RWPE2 (cell line): Measurements from ENCODE around the gene LRRIQ3.
A peak's percentile ranks its signal among the peaks of the same experiment; 100 is the strongest.

Source experiments
- ATAC-seq: fragments of 200-7000 bp; cut with Tn5 transposase; 3 replicates; pipeline ENCODE4 v1.9.1; 2021; ENCODE audit warnings: low read depth
- DNase-seq: peaks from one replicate; pipeline ENCODE4 v3.0.0-alpha.2; 2020; ENCODE audit warnings: low spot score
- H3K27ac ChIP-seq: fragments of 450-650 bp; 2 replicates; pipeline ENCODE4 v1.5.1; 2017; ENCODE audit warnings: mild to moderate bottlenecking; ENCODE audit not compliant: poor library complexity, severe bottlenecking
- H3K27me3 ChIP-seq: fragments of 250-450 bp; sonication (Bioruptor Pico); 2 replicates; pipeline ENCODE4 v1.5.1; 2021; ENCODE audit warnings: mild to moderate bottlenecking, moderate library complexity; ENCODE audit not compliant: insufficient read depth, poor library complexity, severe bottlenecking
- H3K36me3 ChIP-seq: fragments of 250-450 bp; sonication (Bioruptor Pico); 2 replicates; pipeline ENCODE4 v1.5.1; 2020; ENCODE audit warnings: low read depth, mild to moderate bottlenecking, moderate library complexity
- H3K4me1 ChIP-seq: fragments of 250-450 bp; sonication (Bioruptor Pico); 2 replicates; pipeline ENCODE4 v1.5.1; 2021; ENCODE audit warnings: mild to moderate bottlenecking, moderate library complexity; ENCODE audit not compliant: insufficient read depth, poor library complexity, severe bottlenecking
- H3K4me3 ChIP-seq: fragments of 250-450 bp; sonication (Bioruptor Pico); 2 replicates; pipeline ENCODE4 v1.5.1; 2021; ENCODE audit warnings: mild to moderate bottlenecking, moderate library complexity; ENCODE audit not compliant: severe bottlenecking
- H3K9me3 ChIP-seq: fragments of 250-450 bp; sonication (Bioruptor Pico); 2 replicates; pipeline ENCODE4 v1.5.1; 2021; ENCODE audit warnings: mild to moderate bottlenecking, moderate library complexity; ENCODE audit not compliant: severe bottlenecking
- CTCF ChIP-seq: fragments of 450-650 bp; IDR thresholded peaks from one replicate; pipeline ENCODE4 v1.5.1; 2017; ENCODE audit warnings: mild to moderate bottlenecking, moderate library complexity; ENCODE audit not compliant: poor library complexity, severe bottlenecking

The LRRIQ3 gene

GRCh38 chr1:74197657-74198552, at the start of gene LRRIQ3, which contains the start of gene FPGT:
TSS of gene LRRIQ3 (minus strand) at chr1:74198176. CDS start at chr1:74183684, 14,492 bp downstream.
TSS of gene FPGT (plus strand) at chr1:74198242. CDS start at chr1:74198279, 37 bp downstream.
- Histone ChIP-seq H3K36me3 (peaks cover 25% of the 10 kb centered on the region), H3K27ac (peak within 1 kb of the TSS; percentile 32), H3K9me3 (no peaks in the 10 kb centered on the region), H3K4me3 (peak within 1 kb of the TSS; percentile 46), H3K4me1 (no peaks in the 10 kb centered on the region), H3K27me3 (no peaks in the 10 kb centered on the region)
- ATAC-seq (peak; percentile 95), DNase-seq (peak; percentile 82)
- TF ChIP-seq CTCF, result no peak

- Histone ChIP-seq H3K27me3 (no peaks in the 10 kb centered on the region), H3K4me1 (no peaks in the 10 kb centered on the region), H3K27ac (no peak overlapping the region), H3K36me3 (no peaks in the 10 kb centered on the region), H3K4me3 (no peak overlapping the region), H3K9me3 (no peaks in the 10 kb centered on the region)
- no peak for TF ChIP-seq CTCF
- ATAC-seq (no peak), DNase-seq (no peak)
Observed at GRCh38 chr1:74246315-74246714, 48.3 kb upstream of the LRRIQ3 start.

- no peak for DNase-seq
- H3K4me1 ChIP-seq, result no peaks in the 10 kb centered on the region
- no peaks in the 10 kb centered on the region for H3K36me3 ChIP-seq
- TF ChIP-seq CTCF, result no peak
- no peak overlapping the region for H3K4me3 ChIP-seq
- ATAC-seq, result no peak
- no peaks in the 10 kb centered on the region for H3K27me3 ChIP-seq
- H3K9me3 ChIP-seq, result no peaks in the 10 kb centered on the region
- H3K27ac ChIP-seq, result no peak overlapping the region
Observed at GRCh38 chr1:74245168-74245772, 47.3 kb upstream of the LRRIQ3 start.

GRCh38 chr1:74237787-74238186, 39.8 kb upstream of the LRRIQ3 start:
- H3K4me1 ChIP-seq, result no peaks in the 10 kb centered on the region
- TF ChIP-seq CTCF, result no peak
- no peak overlapping the region for H3K4me3 ChIP-seq
- ATAC-seq (no peak), DNase-seq (no peak)
- no peaks in the 10 kb centered on the region for H3K36me3 ChIP-seq
- H3K27me3 ChIP-seq, result no peaks in the 10 kb centered on the region
- H3K27ac ChIP-seq, result no peak overlapping the region
- no peaks in the 10 kb centered on the region for H3K9me3 ChIP-seq

- Histone ChIP-seq H3K4me3 (no peak overlapping the region), H3K4me1 (no peaks in the 10 kb centered on the region), H3K36me3 (no peaks in the 10 kb centered on the region), H3K27ac (no peak overlapping the region), H3K9me3 (no peaks in the 10 kb centered on the region), H3K27me3 (no peaks in the 10 kb centered on the region)
- no peak for ATAC-seq
- DNase-seq, result no peak
- no peak for TF ChIP-seq CTCF
Observed at GRCh38 chr1:74237035-74237434, 39.1 kb upstream of the LRRIQ3 start.
